K562 (cell line): ENCODE results near the gene GABRR1. TPM values are rescaled to one million over a fixed set of nuclear protein-coding genes. Genes with fewer than 3 reads are reported as not detected.

Experiments used
- ATAC-seq: fragments of 200-7000 bp; cut with Tn5 transposase; 3 replicates; pipeline ENCODE4 v1.9.1; 2020; ENCODE audit warnings: moderate library complexity
- BruUV-seq: library from RNA; stranded (reverse); fragments of 400-500 nt; replicated peaks from 2 replicates; lab custom pipeline; 2021; lab: Mats Ljungman, UMichigan
- CTCF ChIA-PET: fragments of 300-600 bp; formaldehyde crosslinking; extraction: SDS; loops from one replicate; lab custom pipeline; 2021; ENCODE audit warnings: low intra/inter-chr PET ratio; lab: Yijun Ruan, JAX
- POLR2A ChIA-PET: fragments of 300-600, 350-650 bp; sonication (Branson Sonifier 250); formaldehyde crosslinking; extraction: SDS; loops from one replicate; lab custom pipeline; 2021; ENCODE audit warnings: antibody characterized with exemption, inconsistent platforms; lab: Yijun Ruan, JAX
- DNase-seq, 4 experiments: peaks; one replicate each; pipeline versions ENCODE4 v3.0.0 to v3.0.0-alpha.2; 2011 to 2018; ENCODE audit warnings: low spot score in 3 of 4, mixed read lengths in 3 of 4; ENCODE audit errors: extremely low read depth in 1 of 4
- FAIRE-seq: peaks from 2 replicates; lab custom pipeline; 2011; peaks lifted over from hg19 to GRCh38; lab: Jason Lieb, UNC
- H2AFZ ChIP-seq: 2 replicates; pipeline ENCODE4 v1.6.0; 2011; ENCODE audit warnings: low read depth, low read length, control low read depth, inconsistent platforms
- H3K27ac ChIP-seq: fragments of 200-600 bp; 3 replicates; pipeline ENCODE4 v1.8.0; 2011; ENCODE audit warnings: low read depth, mild to moderate bottlenecking, control low read depth, inconsistent platforms, low read length, moderate library complexity, mixed read lengths; ENCODE audit errors: extremely low read depth
- H3K27me3 ChIP-seq, 2 experiments: fragments of 300-600 bp in 1 of 2; 2 replicates in 1 of 2; 3 replicates in 1 of 2; pipeline versions ENCODE4 v1.6.0 to v1.8.0; 2011; ENCODE audit warnings: inconsistent platforms in 2 of 2, low read length in 2 of 2, mild to moderate bottlenecking in 1 of 2, mixed read lengths in 1 of 2, moderate library complexity in 1 of 2; ENCODE audit not compliant: control insufficient read depth in 2 of 2, insufficient read depth in 2 of 2
- H3K36me3 ChIP-seq: fragments of 300-600 bp; 3 replicates; pipeline ENCODE4 v1.8.0; 2011; ENCODE audit warnings: mild to moderate bottlenecking, low read length, inconsistent platforms; ENCODE audit not compliant: control insufficient read depth, insufficient read depth
- H3K4me1 ChIP-seq, 2 experiments: fragments of 200-600 bp in 1 of 2; replicated peaks in 1 of 2; 2 replicates in 1 of 2; 3 replicates in 1 of 2; pipeline versions ENCODE4 v1.5.1 to v1.8.0; 2011; ENCODE audit warnings: inconsistent platforms in 2 of 2, low read length in 2 of 2, mild to moderate bottlenecking in 1 of 2, mixed read lengths in 1 of 2, moderate library complexity in 1 of 2; ENCODE audit not compliant: control insufficient read depth in 2 of 2, insufficient read depth in 2 of 2
- H3K4me2 ChIP-seq: 2 replicates; pipeline ENCODE4 v1.6.1; 2011; ENCODE audit warnings: low read length, control low read depth, inconsistent platforms, mixed read lengths; ENCODE audit not compliant: insufficient read depth
- H3K4me3 ChIP-seq: fragments of 200-600 bp; sonication (generic), shearing (Covaris generic); 2 replicates; pipeline ENCODE4 v1.5.1; 2016; ENCODE audit warnings: control low read depth, inconsistent platforms
- H3K79me2 ChIP-seq: fragments of 200-600 bp; 3 replicates; pipeline ENCODE4 v1.8.0; 2011; ENCODE audit warnings: low read length, inconsistent platforms; ENCODE audit not compliant: control insufficient read depth, insufficient read depth
- H3K9ac ChIP-seq, 2 experiments: 2 replicates each; pipeline versions ENCODE4 v1.6.0 to v1.6.1; 2011; ENCODE audit warnings: low read depth in 2 of 2, low read length in 2 of 2, control low read depth in 1 of 2, inconsistent platforms in 1 of 2, mild to moderate bottlenecking in 1 of 2, mixed read lengths in 1 of 2; ENCODE audit not compliant: insufficient read depth in 1 of 2
- H3K9me1 ChIP-seq: one replicate; pipeline ENCODE4 v1.6.0; 2011; ENCODE audit warnings: inconsistent platforms, mild to moderate bottlenecking, low read length, moderate library complexity; ENCODE audit not compliant: control insufficient read depth, insufficient read depth
- H3K9me3 ChIP-seq: replicated peaks from 2 replicates; pipeline ENCODE4 v1.5.1; 2011; ENCODE audit warnings: low read depth, low read length, inconsistent platforms; ENCODE audit not compliant: control insufficient read depth, insufficient read depth
- H4K20me1 ChIP-seq: replicated peaks from 2 replicates; pipeline ENCODE4 v1.6.1; 2011; ENCODE audit warnings: low read length, inconsistent platforms, mixed read lengths; ENCODE audit not compliant: control insufficient read depth, insufficient read depth
- CTCF ChIP-seq, 3 experiments: IDR thresholded peaks in 2 of 3; conservative IDR thresholded peaks in 1 of 3; 2 replicates each; pipeline ENCODE4 v1.5.1; 2011 to 2012; ENCODE audit warnings: low read length in 3 of 3, mild to moderate bottlenecking in 3 of 3, control low read depth in 2 of 3, improper control_type of control experiment in 1 of 3, inconsistent platforms in 1 of 3, low read depth in 1 of 3, mixed read lengths in 1 of 3, moderate library complexity in 1 of 3; ENCODE audit not compliant: insufficient read depth in 2 of 3
- DNMT1 ChIP-seq: fragments of 450-650 bp; IDR thresholded peaks from 2 replicates; pipeline ENCODE4 v1.6.1; 2016; ENCODE audit warnings: antibody characterized with exemption, mild to moderate bottlenecking
- GATA2 ChIP-seq: sonication (generic); formaldehyde crosslinking; IDR thresholded peaks from 2 replicates; pipeline ENCODE4 v1.4.0; 2020; ENCODE audit warnings: mild to moderate bottlenecking, missing genetic modification reagents
- PCBP1 ChIP-seq: fragments of 200-400 bp; formaldehyde crosslinking; IDR thresholded peaks from 2 replicates; pipeline ENCODE4 v1.6.1; 2018; ENCODE audit warnings: mild to moderate bottlenecking, low read depth, low read length; ENCODE audit not compliant: poor library complexity, severe bottlenecking
- WGBS: fragments of 100-300 bp; shearing (Covaris generic); methylation state at CpG from one replicate; pipeline ENCODE4 v1.1.6; 2016; ENCODE audit warnings: low coverage, mixed read lengths; ENCODE audit not compliant: insufficient coverage; ENCODE audit errors: missing lambda C conversion rate; 5-methylcytosine and 5-hydroxymethylcytosine counted together
- in situ Hi-C: fragments of 300-500 bp; cut with MboI; formaldehyde crosslinking; loops from 4 replicates; pipeline ENCODE4 v1.15.0; 2018; ENCODE audit warnings: inconsistent platforms, mixed read lengths
- intact Hi-C: fragments of 100-400 bp; cut with micrococcal nuclease; formaldehyde crosslinking; loops from 2 replicates; pipeline ENCODE4 v1.14.2; 2022
- polyA plus RNA-seq, 8 experiments: library from polyadenylated mRNA; depleted of rRNA in 4 of 8; stranded (reverse) in 5 of 8; unstranded in 3 of 8; fragments of >200 nt; fragmentation: Nextera tagmentation in 2 of 8; fragmentation: Illumina TruSeq in 1 of 8; extraction: Ambion mirVana in 2 of 8; extraction: Trizol in 1 of 8; gene quantifications; 2 replicates each; pipeline versions ENCODE4 v1.2.1 to v1.2.3, GENCODE V29; 2011 to 2014; ENCODE audit warnings: inconsistent platforms in 1 of 8, missing spikeins in 1 of 8
- total RNA-seq, 7 experiments: library from RNA; depleted of rRNA in 6 of 7; stranded (reverse); fragments of >200 nt in 6 of 7; fragmentation: Illumina TruSeq in 2 of 7; extraction: Trizol in 2 of 7; gene quantifications; 2 replicates each; pipeline versions ENCODE4 v1.2.1 to v1.2.3, GENCODE V29; 2011 to 2021; ENCODE audit warnings: low replicate concordance in 1 of 7

The GABRR1 gene
- total and polyA plus RNA-seq, 9 of the 15 experiments (the other 6 are each of a cell fraction or from before 2014, with no cell fraction given), result not detected

- H3K9me3 ChIP-seq, result no peaks in the 10 kb centered on the region
- CTCF ChIA-PET, result interaction anchor here (1.3 kb wide), 1 partner anchor 256 kb away, joined by 5 read pairs; no protein-coding TSS in a partner anchor
- intact Hi-C loops (no loop called here), in situ Hi-C loops (no loop called here)
- H3K27ac ChIP-seq, result no peak overlapping the region
- no peaks in the 10 kb centered on the region for H3K79me2 ChIP-seq
- no peak for TF ChIP-seq PCBP1
- TF ChIP-seq GATA2, result no peak
- TF ChIP-seq CTCF (IDR thresholded peaks at IDR 0.05 in 2 of 3, conservative IDR thresholded peaks at IDR 0.05 in 1 of 3; ENCODE audit: insufficient read depth in 2 of 3, low read depth in 1 of 3, low read length in 3 of 3), result peak; percentile 22 to 27 (median 25); a peak in 4 of 6 replicates
- TF ChIP-seq DNMT1, result no peak
- no peaks in the 10 kb centered on the region for H3K9me1 ChIP-seq
- no peak overlapping the region for H3K4me2 ChIP-seq
- BruUV-seq, result no TSS peak
- no peak overlapping the region for H2AFZ ChIP-seq
- 0% methylated on average over 3 of the region's 3 CpGs for WGBS
- H3K9ac ChIP-seq, result no peak overlapping the region
- POLR2A ChIA-PET, result no interaction called here
- no peaks in the 10 kb centered on the region for H3K36me3 ChIP-seq
- H3K27me3 ChIP-seq, result peaks cover 3 to 6% of the 10 kb centered on the region in 2 experiments; a peak in 2 of 5 replicates
- ATAC-seq (peak; percentile 50; the same call in 1 of the 3 replicates), FAIRE-seq (no peak), DNase-seq (peak in 3 of 4 experiments; percentile 12 to 22 (median 20))
- no peaks in the 10 kb centered on the region for H3K4me1 ChIP-seq
- no peaks in the 10 kb centered on the region for H4K20me1 ChIP-seq
- H3K4me3 ChIP-seq, result no peak overlapping the region
Measured at GRCh38 chr6:89239338-89239737, 22.2 kb upstream of the GABRR1 start.
